ENCODE data around the gene SPATA1.
"Not testable (repeated sequence)": the region's sequence is repeated elsewhere in the genome, so short reads cannot be mapped to it uniquely, and the experiment has no call there.

DNA sequence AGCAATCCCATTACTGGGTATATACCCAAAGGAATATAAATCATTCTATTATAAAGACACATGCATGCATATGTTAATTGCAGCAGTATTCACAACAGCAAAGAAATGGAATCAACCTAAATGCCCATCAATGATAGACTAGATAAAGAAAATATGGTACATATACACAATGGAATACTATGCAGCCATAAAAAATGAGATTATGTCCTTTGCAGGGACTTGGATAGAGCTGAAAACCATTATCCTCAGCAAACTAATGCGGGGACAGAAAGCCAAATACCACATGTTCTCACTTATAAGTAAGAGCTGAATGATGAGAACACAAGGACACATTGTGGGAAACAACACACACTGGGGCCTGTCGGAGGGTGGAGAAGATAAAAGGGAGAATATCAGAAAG is 88.8 kb downstream of the SPATA1 start:
- not testable (repeated sequence) for TF ChIP-seq ZNF274 (IDR thresholded peaks at IDR 0.05; ENCODE audit: low read depth, low read length); YY1 (IDR thresholded peaks at IDR 0.05; ENCODE audit: insufficient read depth, insufficient read length); SUZ12 (IDR thresholded peaks at IDR 0.05; ENCODE audit: extremely low read depth, insufficient read depth, insufficient read length)
